ENCODE data around the gene KHNYN.

KHNYN gene

GRCh38 chr14:24425704-24426103 is 4.0 kb upstream of the KHNYN start:
- DNase-seq, result no peak

GRCh38 chr14:24426150-24426911 is 3.4 kb upstream of the KHNYN start:
- no peak for DNase-seq

DNA sequence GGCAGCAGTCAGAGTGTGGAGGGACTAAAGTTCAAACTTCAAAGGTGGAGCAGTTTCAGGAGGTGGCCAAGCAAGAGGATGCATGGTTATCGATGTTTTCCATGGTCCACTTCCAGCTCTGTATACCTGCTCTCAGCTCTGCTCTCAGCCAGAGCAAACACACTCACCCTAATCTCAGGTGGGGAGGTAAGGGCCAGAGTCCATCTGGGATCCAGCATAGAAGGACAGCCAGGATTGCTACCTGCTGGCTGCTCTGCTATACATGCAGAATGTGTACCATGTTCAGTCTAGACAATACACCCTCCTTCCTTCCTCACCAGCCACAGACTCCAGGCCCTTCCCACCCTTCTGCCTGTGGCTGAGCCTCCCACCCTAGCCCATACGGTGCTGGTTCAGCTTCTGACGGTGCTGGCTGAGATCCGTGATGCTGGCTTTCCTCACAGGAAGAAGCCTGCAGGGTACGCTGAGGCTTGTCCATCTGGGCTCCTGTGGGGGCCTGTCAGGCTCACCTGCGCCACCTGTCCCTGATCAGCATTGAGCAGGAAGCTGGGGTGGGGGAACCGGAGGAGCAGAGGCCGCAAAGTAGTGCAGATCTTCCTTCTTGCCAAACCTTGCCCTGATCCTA is 2.7 kb upstream of the KHNYN start:
- DNase-seq, result no peak

- DNase-seq, result no peak
Measured at GRCh38 chr14:24427537-24428508, 1.9 kb upstream of the KHNYN start.

GRCh38 chr14:24428628-24429394 is 943 bp upstream of the KHNYN start:
- no peak for DNase-seq

DNA sequence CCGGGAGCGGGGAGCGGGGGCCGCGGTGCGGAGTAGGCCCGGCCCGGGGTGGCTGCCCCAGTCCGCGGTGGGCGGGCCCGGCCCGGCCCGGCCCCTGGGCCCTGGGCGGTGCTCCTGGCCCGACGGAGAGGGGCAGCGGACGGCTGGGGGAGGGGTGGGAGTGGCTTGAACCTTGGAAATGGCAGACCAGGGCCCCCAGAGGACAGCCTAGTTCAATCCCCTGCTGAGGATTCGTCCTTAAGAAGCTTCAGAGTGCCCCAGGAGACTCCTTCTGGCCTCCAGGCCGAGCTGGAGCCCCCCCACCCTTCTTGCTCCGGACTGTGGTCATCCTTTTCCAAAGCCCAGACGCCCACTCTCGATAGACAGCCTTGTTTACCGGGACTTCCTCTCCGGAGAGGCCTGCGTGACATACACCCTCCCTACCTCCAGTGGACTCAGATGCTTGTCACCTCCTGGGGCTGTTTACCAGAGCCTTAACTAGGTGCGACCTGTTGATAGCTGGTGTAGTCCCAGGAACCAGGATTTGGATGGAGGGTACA is 458 bp downstream of the KHNYN start:
- DNase-seq, result peak; percentile 63

DNA sequence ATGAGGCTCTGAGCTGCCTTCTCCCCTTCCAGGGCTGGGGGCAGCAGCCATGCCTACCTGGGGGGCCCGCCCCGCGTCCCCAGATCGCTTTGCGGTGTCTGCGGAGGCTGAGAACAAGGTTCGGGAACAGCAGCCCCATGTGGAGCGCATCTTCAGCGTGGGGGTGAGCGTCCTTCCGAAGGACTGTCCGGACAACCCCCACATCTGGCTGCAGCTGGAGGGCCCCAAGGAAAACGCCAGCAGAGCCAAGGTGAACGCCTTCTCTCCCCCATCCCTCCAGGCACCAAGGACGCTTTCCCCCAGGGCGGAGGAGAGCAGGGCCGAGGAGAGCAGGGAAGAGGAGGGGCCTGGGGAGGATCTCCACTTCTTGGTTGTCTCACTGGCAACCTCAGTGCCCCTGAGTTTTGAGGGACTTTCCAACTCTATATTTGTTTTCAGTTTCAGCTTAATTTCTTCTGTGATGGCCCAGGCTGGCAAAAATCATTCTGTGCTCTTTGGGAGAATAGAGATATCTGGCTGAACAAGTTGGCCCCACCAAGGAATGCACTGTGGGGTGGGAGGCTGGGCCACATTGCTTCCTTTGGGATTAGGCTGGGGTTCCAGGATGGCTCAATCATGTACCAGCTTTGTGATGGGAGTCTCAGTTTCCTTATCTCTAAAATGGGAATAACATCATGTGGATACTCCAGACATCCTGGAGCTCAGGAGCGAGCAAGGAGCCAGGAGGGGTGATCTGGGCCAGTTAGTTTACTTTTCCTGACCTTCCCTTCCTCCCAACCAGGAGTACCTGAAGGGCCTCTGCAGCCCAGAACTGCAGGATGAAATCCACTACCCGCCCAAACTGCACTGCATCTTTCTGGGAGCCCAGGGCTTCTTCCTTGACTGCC is 1.2 kb downstream of the KHNYN start:
- peak; percentile 79 for DNase-seq

- peak; percentile 90 for DNase-seq
Measured at GRCh38 chr14:24431569-24432258, 2.0 kb downstream of the KHNYN start.

GRCh38 chr14:24432259-24433131 is 2.7 kb downstream of the KHNYN start:
- DNase-seq, result no peak

GRCh38 chr14:24434036-24434435 is 4.3 kb downstream of the KHNYN start:
- no peak for DNase-seq

DNA sequence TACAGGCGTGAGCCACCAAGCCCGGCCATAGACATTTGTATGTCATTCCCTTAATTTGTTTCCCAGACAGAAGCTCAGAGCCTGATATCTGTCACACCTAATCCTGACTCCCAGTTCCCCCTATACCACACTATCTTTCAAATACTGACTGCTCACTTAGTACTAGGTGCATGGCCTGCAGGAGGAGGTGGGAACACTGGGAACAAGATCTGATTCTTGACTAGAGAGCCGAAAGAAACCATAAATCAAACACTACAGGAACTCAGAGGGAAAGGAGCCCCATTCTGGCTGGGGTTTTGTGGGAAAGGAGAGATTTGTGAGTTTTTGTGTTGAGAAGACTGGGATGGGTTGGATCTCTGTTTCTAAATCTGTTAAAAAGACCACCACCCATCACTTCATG is 4.9 kb downstream of the KHNYN start:
- DNase-seq, result no peak

- no peak for DNase-seq
Measured at GRCh38 chr14:24435192-24435810, 5.5 kb downstream of the KHNYN start.

DNA sequence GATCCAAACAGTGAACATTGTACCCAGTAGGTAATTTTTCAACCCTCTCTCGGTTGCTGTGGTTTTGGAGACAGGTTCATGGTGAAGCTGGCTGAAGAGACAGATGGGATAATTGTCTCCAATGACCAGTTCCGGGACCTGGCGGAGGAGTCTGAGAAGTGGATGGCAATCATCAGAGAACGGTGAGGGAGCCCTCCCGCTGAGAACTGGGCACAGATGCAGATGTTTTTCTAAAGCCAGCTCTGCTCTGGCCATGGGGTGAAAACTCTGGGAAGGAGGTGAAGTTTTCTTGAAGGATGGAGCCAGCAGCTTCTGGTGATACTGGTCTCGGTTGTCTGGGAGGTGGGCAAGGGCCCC is 6.2 kb downstream of the KHNYN start:
- no peak for DNase-seq

DNA sequence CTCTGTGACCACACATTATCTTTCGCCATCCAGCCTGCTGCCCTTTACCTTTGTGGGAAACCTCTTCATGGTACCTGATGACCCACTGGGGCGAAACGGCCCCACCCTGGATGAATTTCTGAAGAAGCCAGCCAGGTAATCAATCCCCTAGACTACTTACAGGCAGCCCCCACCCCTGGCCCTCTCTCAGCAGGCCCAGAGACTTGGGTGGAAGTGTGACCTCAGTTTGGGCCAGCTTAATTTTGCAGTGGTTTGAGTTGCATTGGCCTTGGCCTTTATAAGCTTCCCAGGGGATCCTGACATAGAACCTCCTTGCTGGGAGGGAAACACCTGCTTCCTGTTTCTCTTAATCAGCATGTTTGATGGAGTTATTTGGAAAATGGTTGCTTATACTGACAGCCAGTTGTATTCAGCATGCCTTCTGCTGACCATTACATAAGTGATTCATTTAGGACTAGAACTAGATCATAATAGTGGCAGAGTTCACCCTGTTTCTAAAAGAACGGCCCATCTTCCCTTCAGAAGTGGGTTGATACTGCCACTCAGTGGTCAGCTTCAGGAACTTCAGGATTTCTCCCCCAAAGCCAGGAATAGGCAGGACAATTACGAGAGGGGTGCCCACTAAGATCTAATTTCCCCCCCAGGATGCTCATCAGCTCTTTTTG is 6.7 kb downstream of the KHNYN start:
- DNase-seq, result peak; percentile 53

DNA sequence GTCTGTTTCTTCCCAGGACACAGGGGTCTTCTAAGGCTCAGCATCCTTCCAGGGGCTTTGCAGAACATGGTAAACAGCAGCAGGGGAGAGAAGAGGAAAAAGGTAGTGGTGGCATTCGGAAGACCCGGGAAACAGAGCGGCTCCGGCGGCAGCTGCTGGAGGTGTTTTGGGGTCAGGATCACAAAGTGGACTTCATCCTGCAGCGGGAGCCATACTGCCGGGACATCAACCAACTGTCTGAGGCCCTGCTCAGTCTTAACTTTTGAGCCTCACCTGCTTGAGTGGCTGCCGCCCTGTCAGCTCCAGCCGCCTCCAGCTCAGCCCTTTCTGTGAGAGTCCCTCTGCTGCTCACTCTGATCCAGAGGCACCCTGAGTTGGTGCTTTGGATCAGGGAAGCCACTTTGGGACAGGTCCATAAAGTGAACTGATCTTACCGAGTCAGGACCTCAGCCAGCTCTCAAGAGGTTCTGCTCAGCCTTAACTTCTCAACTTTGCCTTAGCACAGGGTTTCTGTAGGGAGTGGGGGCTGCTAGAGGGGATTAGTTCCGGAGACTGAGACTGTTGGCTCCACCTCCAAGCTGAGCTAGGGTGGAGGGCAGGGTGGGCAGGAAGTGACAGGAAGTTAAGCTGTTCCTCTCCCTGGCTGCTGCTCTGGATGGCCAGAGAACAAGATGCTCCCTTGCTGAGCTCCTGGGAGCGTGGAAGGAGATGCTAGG is 7.4 kb downstream of the KHNYN start:
- no peak for DNase-seq

- no peak for DNase-seq
Measured at GRCh38 chr14:24437736-24438067, 7.9 kb downstream of the KHNYN start.

DNA sequence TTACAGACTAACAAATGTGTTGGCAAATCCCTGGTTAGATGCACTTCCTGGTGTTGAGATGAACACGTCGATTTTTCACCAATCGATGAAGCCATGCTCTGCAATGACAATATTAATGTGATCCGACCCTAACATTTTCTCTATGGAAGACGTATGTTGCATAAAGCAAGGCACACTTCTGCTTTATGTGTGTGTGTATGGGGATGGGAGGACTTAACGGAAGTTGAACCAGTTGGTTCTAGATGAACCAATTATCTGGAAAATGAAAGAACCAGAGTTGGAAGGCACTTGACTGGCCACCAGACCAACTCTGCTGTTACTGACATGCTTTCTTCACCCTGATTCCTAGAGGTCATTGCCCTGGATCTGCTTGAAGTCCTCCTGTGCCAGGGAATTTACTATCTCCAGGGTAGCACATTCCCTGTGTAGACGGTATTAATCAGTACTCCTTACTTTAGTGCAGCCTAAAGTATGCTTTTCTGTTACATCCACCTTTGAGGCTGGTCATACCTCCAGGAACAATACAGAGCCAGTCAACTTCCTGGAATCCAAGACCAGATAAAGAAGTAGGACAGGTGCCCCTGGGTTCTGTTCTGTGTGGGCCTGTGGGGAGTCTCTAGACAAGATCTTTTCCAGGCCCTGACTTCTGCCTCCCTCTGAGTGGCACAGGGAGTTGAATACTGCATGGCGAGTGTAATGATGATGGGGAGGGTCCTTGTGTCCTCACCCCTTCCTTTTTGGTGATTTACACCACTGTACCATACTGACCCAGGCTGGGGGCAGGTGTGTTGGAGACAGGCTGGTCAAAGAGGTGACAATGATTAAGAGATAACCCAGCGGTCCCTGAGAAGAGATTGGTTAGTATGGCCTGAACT is 8.7 kb downstream of the KHNYN start:
- DNase-seq, result no peak
